CD4-positive, alpha-beta T cell treated with Interleukin-15 for 4 hours (primary cell): ENCODE data around the gene GYS2.

Source experiments
- DNase-seq: peaks from one replicate; pipeline ENCODE4 v3.0.0-alpha.2; 2020; ENCODE audit warnings: low spot score

GYS2 gene

DNA sequence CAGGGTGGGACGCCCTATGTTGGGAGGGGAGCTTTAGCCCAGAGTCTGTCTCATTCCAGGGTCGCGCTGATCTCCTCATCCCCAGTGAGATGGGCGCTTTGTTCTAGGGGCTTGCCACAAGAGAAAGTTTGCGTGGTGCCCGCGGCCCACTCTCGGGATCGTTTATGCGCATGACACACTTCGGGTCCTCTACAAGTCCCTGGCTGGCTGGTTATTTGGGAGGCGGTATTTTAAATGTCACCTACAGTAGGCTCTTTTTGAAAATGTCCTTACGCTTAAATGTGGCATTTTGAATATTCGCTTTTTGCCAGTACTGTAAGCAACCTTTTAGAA lies 102.5 kb downstream of the GYS2 start:
- DNase-seq = peak; percentile 25

- DNase-seq = peak; percentile 95
Measured at GRCh38 chr12:21501258-21502163, 103.1 kb downstream of the GYS2 start, which contains the start of the genes GOLT1B and RECQL. Gene GOLT1B, plus strand, starts transcription at chr12:21501789. Its CDS starts 135 bp downstream, at chr12:21501924. Gene RECQL, minus strand, starts transcription at chr12:21501635. Its CDS starts 2,065 bp downstream, at chr12:21499570.

DNA sequence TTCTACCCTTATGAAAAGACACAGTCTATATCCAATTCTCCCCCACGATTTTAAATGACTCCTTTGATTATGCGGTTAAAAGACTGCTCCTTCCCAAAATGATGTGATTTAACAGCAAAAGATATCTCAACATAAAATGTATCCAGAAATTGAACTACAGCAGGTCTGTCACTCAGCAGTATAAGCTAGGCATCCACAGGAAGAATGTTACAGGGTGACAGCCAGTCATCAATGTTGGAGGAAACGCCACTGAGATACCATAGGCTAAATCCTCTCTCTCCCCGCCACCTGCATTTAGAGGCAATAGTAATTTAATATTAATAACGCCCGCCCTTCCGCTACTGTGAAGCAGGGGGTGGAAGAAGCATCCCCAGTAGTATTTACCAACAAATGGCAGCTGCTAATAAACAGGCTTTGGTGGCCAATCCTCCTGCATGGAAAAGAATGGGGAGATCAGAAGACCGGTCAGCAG lies 103.8 kb downstream of the GYS2 start:
- no peak for DNase-seq

- DNase-seq = no peak
Measured at GRCh38 chr12:21499765-21500164, 104.9 kb downstream of the GYS2 start.
